GM23338 (cell line): ENCODE data around the gene CBFA2T3. TPM values are rescaled to one million over a fixed set of nuclear protein-coding genes. Genes with fewer than 3 reads are reported as not detected.

Experiments
- ATAC-seq: fragments of 200-7000 bp; cut with Tn5 transposase; 3 replicates; pipeline ENCODE4 v1.9.1; 2020
- DNase-seq: peaks from one replicate; pipeline ENCODE4 v3.0.0-alpha.2; 2015; ENCODE audit warnings: low spot score
- H2AFZ ChIP-seq: fragments of 200-600 bp; sonication (generic); 2 replicates; pipeline ENCODE4 v1.8.0; 2016; ENCODE audit warnings: antibody characterized with exemption, mild to moderate bottlenecking, moderate library complexity
- H3F3A ChIP-seq: fragments of 200-600 bp; sonication (generic); replicated peaks from 2 replicates; pipeline ENCODE4 v1.8.0; 2017; ENCODE audit warnings: antibody characterized with exemption, mixed run types, low read depth
- H3K27ac ChIP-seq: fragments of 200-600 bp; sonication (generic); 2 replicates; pipeline ENCODE4 v1.6.1; 2016; ENCODE audit warnings: low read depth
- H3K27me3 ChIP-seq: fragments of 200-600 bp; sonication (generic); 2 replicates; pipeline ENCODE4 v1.8.0; 2016; ENCODE audit warnings: mild to moderate bottlenecking, mixed run types, moderate library complexity; ENCODE audit not compliant: insufficient read depth
- H3K36me3 ChIP-seq: fragments of 200-600 bp; sonication (generic); 2 replicates; pipeline ENCODE4 v1.8.0; 2016; ENCODE audit warnings: mild to moderate bottlenecking; ENCODE audit not compliant: insufficient read depth
- H3K4me1 ChIP-seq: fragments of 200-600 bp; sonication (generic); 2 replicates; pipeline ENCODE4 v1.8.0; 2016; ENCODE audit warnings: mild to moderate bottlenecking, moderate library complexity; ENCODE audit not compliant: insufficient read depth
- H3K4me2 ChIP-seq: fragments of 200-600 bp; sonication (generic); 2 replicates; pipeline ENCODE4 v1.7.1; 2017; ENCODE audit warnings: mixed run types
- H3K4me3 ChIP-seq: fragments of 200-600 bp; sonication (generic); 2 replicates; pipeline ENCODE4 v1.6.1; 2016; ENCODE audit warnings: mixed run types
- H3K79me2 ChIP-seq: fragments of 200-600 bp; sonication (generic); replicated peaks from 2 replicates; pipeline ENCODE4 v1.8.0; 2017; ENCODE audit warnings: mild to moderate bottlenecking; ENCODE audit not compliant: insufficient read depth
- H3K9me2 ChIP-seq: fragments of 200-600 bp; sonication (generic); 2 replicates; pipeline ENCODE4 v1.8.0; 2017; ENCODE audit not compliant: insufficient read depth
- H4K20me1 ChIP-seq: fragments of 200-600 bp; sonication (generic); replicated peaks from 2 replicates; pipeline ENCODE4 v1.8.0; 2017; ENCODE audit warnings: mild to moderate bottlenecking; ENCODE audit not compliant: insufficient read depth
- H3K27ac Mint-ChIP-seq: 2 replicates; pipeline ENCODE4 v1.8.0; 2020; ENCODE audit warnings: inconsistent platforms, mild to moderate bottlenecking, moderate library complexity, mixed read lengths
- H3K27me3 Mint-ChIP-seq: 3 replicates; pipeline ENCODE4 v1.8.0; 2022; ENCODE audit warnings: low read depth, mild to moderate bottlenecking, moderate library complexity, mixed read lengths, inconsistent platforms; ENCODE audit not compliant: insufficient read depth, poor library complexity
- H3K36me3 Mint-ChIP-seq: 3 replicates; pipeline ENCODE4 v1.8.0; 2021; ENCODE audit warnings: low read depth, mild to moderate bottlenecking, inconsistent platforms, moderate library complexity, mixed read lengths
- H3K4me1 Mint-ChIP-seq: 3 replicates; pipeline ENCODE4 v1.8.0; 2020; ENCODE audit warnings: mild to moderate bottlenecking, inconsistent platforms, mixed read lengths
- H3K4me3 Mint-ChIP-seq: 3 replicates; pipeline ENCODE4 v1.8.0; 2021; ENCODE audit warnings: moderate library complexity, mild to moderate bottlenecking, inconsistent platforms, mixed read lengths
- H3K9me3 Mint-ChIP-seq: 3 replicates; pipeline ENCODE4 v1.8.0; 2020; ENCODE audit warnings: moderate library complexity, mild to moderate bottlenecking, inconsistent platforms, mixed read lengths
- ETS1 ChIP-seq: IDR thresholded peaks from 2 replicates; pipeline ENCODE4 v1.6.1; 2016; ENCODE audit warnings: antibody characterized with exemption
- EZH2phosphoT487 ChIP-seq: fragments of 200-600 bp; sonication (generic); IDR thresholded peaks from one replicate; pipeline ENCODE4 v1.8.1; 2018; ENCODE audit warnings: antibody characterized with exemption; ENCODE audit not compliant: unreplicated experiment
- JUNB ChIP-seq: IDR thresholded peaks from one replicate; pipeline ENCODE4 v1.6.1; 2016; ENCODE audit warnings: antibody characterized with exemption; ENCODE audit not compliant: unreplicated experiment
- NANOG ChIP-seq: IDR thresholded peaks from 2 replicates; pipeline ENCODE4 v1.6.1; 2016; ENCODE audit warnings: antibody characterized with exemption, borderline replicate concordance
- REST ChIP-seq: IDR thresholded peaks from one replicate; pipeline ENCODE4 v1.6.1; 2018; ENCODE audit warnings: antibody characterized with exemption; ENCODE audit not compliant: unreplicated experiment
- STAT1 ChIP-seq: IDR thresholded peaks from one replicate; pipeline ENCODE4 v1.6.1; 2016; ENCODE audit warnings: antibody characterized with exemption; ENCODE audit not compliant: unreplicated experiment
- ZNF114 ChIP-seq: fragments of 250-450 bp; sonication (Bioruptor Pico); IDR thresholded peaks from 2 replicates; pipeline ENCODE4 v1.5.0; 2020; ENCODE audit warnings: mild to moderate bottlenecking, moderate library complexity
- ZNF331 ChIP-seq: fragments of 250-450 bp; sonication (Bioruptor Pico); IDR thresholded peaks from 2 replicates; pipeline ENCODE4 v1.5.0; 2020; ENCODE audit warnings: low read depth, mild to moderate bottlenecking, moderate library complexity
- ZNF462 ChIP-seq: fragments of 250-450 bp; sonication (Bioruptor Pico); IDR thresholded peaks from 2 replicates; pipeline ENCODE4 v1.5.0; 2020; ENCODE audit warnings: mild to moderate bottlenecking, moderate library complexity
- polyA plus RNA-seq: library from polyadenylated mRNA; unstranded; fragments of >200 nt; fragmentation: Nextera tagmentation; extraction: Ambion mirVana; gene quantifications from 2 replicates; pipeline ENCODE4 v1.2.1, GENCODE V29; 2016
- total RNA-seq: library from RNA; depleted of rRNA; stranded (reverse); fragments of >200 nt; shearing (Covaris generic); gene quantifications from 2 replicates; pipeline ENCODE4 v1.2.3, GENCODE V29; 2014
- TF ChIP-seq, protein P1 (sequence below), 2 experiments: fragments of 200-600 bp in 1 of 2; sonication (generic) in 1 of 2; conservative IDR thresholded peaks; 2 replicates each; pipeline versions ENCODE4 v1.5.1 to v1.6.1; 2016 to 2017; ENCODE audit warnings: antibody characterized with exemption in 2 of 2, low read depth in 2 of 2, mild to moderate bottlenecking in 2 of 2, moderate library complexity in 1 of 2

Gene CBFA2T3
- total and polyA plus RNA-seq, 2 experiments from 2014 or later, result 0.87 to 1.5 TPM

DNA sequence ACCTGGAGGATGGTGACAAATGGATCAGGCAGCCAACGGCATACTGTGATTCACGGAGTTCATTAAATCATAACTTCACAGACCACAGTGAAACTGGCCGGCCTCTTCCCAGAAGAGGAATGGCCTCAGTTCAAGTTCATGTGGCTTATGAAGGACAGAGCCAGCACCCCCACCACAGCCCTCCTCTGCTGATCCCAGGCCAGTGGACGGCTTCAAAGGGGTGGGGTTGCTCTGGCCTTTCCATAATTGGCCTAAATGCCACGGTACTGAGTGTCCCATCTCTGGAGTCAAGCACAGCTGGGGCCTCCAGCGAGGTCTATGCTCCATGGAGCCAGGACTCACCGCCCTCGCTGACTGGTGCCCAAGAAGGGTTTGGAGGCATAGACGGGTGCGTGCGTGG lies 141.6 kb downstream of the CBFA2T3 start:
- Histone ChIP-seq H3K4me3 (no peak overlapping the region), H3K27ac (no peak overlapping the region), H4K20me1 (no peaks in the 10 kb centered on the region), H3K9me2 (no peaks in the 10 kb centered on the region), H3K4me1 (no peaks in the 10 kb centered on the region), H3K79me2 (no peaks in the 10 kb centered on the region), H3F3A (no peaks in the 10 kb centered on the region), H3K27me3 (no peaks in the 10 kb centered on the region), H3K4me2 (no peak overlapping the region), H2AFZ (no peak overlapping the region), H3K36me3 (no peaks in the 10 kb centered on the region; the same call in 1 of the 2 replicates)
- no peaks in the 10 kb centered on the region for H3K9me3 Mint-ChIP-seq
- no peak overlapping the region for H3K4me3 Mint-ChIP-seq
- H3K27me3 Mint-ChIP-seq, result peaks cover 8% of the 10 kb centered on the region
- H3K36me3 Mint-ChIP-seq, result peaks cover 8% of the 10 kb centered on the region
- H3K27ac Mint-ChIP-seq, result no peak overlapping the region
- ATAC-seq (no peak), DNase-seq (no peak)
- H3K4me1 Mint-ChIP-seq, result no peaks in the 10 kb centered on the region
- TF ChIP-seq JUNB (no peak), REST (no peak), STAT1 (no peak), ZNF114 (CRISPR knock-in tag) (no peak)

DNA sequence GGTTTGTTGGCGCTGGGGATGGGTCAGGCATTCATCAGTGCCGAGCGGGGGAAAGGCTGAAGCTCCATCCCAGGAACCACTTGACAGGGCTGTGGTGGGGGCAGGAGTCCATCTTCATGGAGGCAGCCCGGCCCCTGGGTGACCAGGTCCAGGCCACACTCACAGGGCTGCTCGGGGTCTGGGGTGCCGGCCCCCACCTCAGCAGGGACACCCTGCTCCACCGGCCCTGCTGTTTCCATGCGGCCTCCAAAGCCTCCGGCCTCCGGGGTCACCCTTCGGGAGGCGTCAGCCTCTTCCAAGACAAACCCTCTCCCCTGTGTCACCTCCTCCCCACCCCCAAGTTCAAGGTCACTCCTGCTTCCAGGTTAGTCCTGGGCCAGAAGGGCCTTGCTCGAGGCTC lies 142.3 kb downstream of the CBFA2T3 start:
- Histone ChIP-seq H3K79me2 (no peaks in the 10 kb centered on the region), H4K20me1 (no peaks in the 10 kb centered on the region), H3K4me2 (no peak overlapping the region), H3K4me1 (no peaks in the 10 kb centered on the region), H3K27me3 (no peaks in the 10 kb centered on the region), H3K4me3 (no peak overlapping the region), H3K9me2 (no peaks in the 10 kb centered on the region), H3K27ac (no peak overlapping the region), H3K36me3 (no peaks in the 10 kb centered on the region), H2AFZ (no peak overlapping the region), H3F3A (no peaks in the 10 kb centered on the region)
- H3K27me3 Mint-ChIP-seq, result peaks cover 7% of the 10 kb centered on the region
- no peaks in the 10 kb centered on the region for H3K9me3 Mint-ChIP-seq
- peaks cover 4% of the 10 kb centered on the region; the same call in 2 of the 3 replicates for H3K36me3 Mint-ChIP-seq
- ATAC-seq (no peak), DNase-seq (no peak)
- no peak overlapping the region for H3K4me3 Mint-ChIP-seq
- no peaks in the 10 kb centered on the region for H3K4me1 Mint-ChIP-seq
- no peak overlapping the region for H3K27ac Mint-ChIP-seq
- no peak for TF ChIP-seq ZNF331
- no peak for TF ChIP-seq NANOG
- no peak for TF ChIP-seq ZNF462
- TF ChIP-seq, protein P1, sequence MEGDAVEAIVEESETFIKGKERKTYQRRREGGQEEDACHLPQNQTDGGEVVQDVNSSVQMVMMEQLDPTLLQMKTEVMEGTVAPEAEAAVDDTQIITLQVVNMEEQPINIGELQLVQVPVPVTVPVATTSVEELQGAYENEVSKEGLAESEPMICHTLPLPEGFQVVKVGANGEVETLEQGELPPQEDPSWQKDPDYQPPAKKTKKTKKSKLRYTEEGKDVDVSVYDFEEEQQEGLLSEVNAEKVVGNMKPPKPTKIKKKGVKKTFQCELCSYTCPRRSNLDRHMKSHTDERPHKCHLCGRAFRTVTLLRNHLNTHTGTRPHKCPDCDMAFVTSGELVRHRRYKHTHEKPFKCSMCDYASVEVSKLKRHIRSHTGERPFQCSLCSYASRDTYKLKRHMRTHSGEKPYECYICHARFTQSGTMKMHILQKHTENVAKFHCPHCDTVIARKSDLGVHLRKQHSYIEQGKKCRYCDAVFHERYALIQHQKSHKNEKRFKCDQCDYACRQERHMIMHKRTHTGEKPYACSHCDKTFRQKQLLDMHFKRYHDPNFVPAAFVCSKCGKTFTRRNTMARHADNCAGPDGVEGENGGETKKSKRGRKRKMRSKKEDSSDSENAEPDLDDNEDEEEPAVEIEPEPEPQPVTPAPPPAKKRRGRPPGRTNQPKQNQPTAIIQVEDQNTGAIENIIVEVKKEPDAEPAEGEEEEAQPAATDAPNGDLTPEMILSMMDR (conservative IDR thresholded peaks at IDR 0.05; ENCODE audit: low read depth in 2 of 2), result no peak
- no peak for TF ChIP-seq ETS1
- no peak for TF ChIP-seq STAT1
- TF ChIP-seq EZH2phosphoT487, result no peak
